GM12878 (cell line): ENCODE results near the gene MPZL1.

Source experiments
- CEBPB ChIP-seq, 2 experiments: fragments of 150-350 bp in 1 of 2; IDR thresholded peaks; 2 replicates each; pipeline ENCODE4 v1.6.1; 2012 to 2014; ENCODE audit warnings: low read depth in 2 of 2, low read length in 2 of 2, borderline replicate concordance in 1 of 2, inconsistent platforms in 1 of 2
- NR2C2 ChIP-seq: IDR thresholded peaks from 2 replicates; pipeline ENCODE4 v1.6.1; 2011; ENCODE audit warnings: borderline replicate concordance, low read depth; ENCODE audit not compliant: control insufficient read depth, insufficient read length
- POLR2AphosphoS5 ChIP-seq: IDR thresholded peaks from 2 replicates; pipeline ENCODE4 v1.6.1; 2011; ENCODE audit warnings: mild to moderate bottlenecking, low read length, inconsistent platforms
- RBBP5 ChIP-seq: fragments of 200-600 bp; sonication (generic); conservative IDR thresholded peaks from 2 replicates; pipeline ENCODE4 v1.6.1; 2016

DNA sequence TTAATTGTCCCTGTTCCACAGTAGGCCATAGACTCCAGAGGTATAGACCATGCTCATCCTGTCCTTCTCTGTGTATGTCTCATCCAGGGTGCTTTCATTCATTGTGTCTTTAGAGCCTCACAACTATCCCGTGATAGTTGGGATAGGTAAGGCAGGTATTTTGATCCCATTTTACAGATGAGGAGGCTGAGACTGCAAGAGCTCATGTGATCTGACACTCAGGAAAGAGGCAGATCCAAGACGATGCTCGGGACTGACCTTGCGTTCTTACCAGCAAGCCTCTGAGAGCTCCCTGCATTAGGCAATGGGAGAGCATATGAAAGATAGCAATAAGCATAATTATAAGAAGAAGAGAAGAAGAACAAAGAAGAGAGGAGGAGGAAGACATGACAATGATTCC is 49.0 kb upstream of the MPZL1 start:
- TF ChIP-seq POLR2AphosphoS5 (no peak), RBBP5 (no peak), CEBPB (IDR thresholded peaks at IDR 0.05; ENCODE audit: borderline replicate concordance in 1 of 2, low read depth in 2 of 2, low read length in 2 of 2) (no peak), NR2C2 (no peak)
